GM21390 (cell line): ENCODE results near the gene ABTB1.

Experiments used
- ATAC-seq: cut with Tn5 transposase; IDR thresholded peaks from one replicate; pipeline ENCODE4 v1.9.1; 2021; ENCODE audit not compliant: unreplicated experiment

ABTB1 gene

DNA sequence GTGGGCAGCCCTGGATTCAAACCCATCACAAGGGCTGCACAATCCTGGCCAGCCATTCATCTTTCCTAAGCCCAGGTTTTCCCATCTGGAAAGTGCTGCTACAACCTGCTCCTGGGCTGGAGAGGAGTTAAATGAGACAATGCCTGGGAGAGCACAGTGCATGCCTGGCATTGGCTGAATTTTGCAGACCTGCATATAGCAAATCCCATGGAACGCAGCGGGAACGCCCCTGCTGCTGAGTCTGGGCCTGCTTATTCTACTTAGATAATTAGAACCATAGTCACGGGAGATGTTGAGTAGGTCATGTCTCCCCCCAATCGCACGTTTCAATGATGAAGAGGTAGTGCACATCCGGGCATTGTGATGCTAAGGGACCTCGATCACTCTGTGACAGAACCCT lies 46.6 kb downstream of the ABTB1 start:
- no peak for ATAC-seq

DNA sequence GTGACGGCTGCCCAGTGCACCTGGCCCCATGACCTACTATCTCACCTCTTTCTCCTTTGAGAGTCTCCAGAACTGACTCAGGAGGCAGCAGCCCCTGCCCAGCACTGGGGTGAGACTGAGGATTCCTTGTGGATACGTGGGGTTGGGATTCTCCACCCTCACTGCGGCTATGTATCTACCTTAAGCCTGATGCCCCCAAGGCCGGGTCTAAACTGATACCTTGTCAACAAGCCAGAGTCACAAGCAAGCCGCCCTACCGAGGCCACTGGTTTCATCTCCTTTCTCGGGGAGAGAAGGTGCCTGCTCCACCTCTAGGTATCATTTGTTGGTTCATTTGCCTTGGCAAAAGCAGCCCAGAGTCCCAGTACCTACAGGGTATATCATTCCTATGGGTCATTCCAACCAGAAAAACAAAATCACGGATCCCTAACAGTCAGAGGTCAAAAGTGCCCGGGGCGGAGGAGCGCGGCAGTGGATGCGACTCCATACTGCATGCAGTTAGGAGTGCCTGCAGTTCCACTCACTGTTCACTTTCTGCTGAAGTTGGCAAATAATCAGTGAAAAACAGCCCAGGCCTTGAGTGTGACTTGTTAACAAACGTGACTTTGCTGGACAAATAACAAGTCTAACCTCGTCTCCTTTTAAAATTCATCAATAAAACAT lies 47.5 kb downstream of the ABTB1 start:
- no peak for ATAC-seq

DNA sequence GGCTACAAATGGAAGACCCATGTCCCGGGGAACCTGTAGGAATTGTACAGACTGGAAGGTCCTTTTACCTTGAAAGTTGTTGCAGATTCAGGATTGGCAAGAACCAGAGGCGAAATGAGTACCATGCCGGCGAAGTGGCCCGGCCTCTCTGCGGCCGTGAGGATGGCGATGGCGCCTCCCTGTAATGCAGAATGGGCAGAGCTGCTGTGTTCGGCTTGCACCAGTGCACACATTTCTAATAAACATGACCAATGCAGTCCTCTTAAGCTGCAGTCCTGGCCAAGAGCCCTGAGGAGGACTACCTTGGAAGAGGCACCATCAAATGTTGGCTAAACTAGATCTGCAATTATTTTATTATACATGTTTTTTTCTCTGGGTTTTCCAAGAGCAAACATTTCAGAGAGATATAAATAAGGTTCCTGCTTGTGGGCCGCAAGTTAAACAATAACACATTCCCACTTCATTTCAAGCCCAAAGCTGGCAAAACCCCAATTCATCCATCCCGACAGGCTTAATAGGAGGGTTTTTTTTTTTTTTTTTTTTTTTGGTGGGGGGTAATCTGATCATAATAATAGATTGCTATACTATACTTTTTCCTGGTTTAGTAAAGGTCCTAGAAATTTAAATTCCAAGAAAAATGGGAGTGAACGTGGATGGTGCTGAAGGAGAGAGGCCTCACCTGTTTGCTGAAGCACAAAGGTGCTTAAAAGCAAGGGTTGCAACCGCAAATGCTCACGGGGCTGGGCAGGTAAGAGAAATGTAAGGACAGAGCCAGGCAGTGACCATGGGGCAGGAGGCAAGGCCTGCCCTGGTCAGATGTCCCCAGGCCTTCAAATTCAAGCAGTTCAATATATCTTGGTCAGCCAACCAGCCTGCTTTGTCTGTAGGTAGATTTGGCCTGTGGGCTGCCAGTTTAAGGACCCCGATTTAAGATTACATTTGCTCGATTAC lies 48.5 kb downstream of the ABTB1 start:
- ATAC-seq = no peak

DNA sequence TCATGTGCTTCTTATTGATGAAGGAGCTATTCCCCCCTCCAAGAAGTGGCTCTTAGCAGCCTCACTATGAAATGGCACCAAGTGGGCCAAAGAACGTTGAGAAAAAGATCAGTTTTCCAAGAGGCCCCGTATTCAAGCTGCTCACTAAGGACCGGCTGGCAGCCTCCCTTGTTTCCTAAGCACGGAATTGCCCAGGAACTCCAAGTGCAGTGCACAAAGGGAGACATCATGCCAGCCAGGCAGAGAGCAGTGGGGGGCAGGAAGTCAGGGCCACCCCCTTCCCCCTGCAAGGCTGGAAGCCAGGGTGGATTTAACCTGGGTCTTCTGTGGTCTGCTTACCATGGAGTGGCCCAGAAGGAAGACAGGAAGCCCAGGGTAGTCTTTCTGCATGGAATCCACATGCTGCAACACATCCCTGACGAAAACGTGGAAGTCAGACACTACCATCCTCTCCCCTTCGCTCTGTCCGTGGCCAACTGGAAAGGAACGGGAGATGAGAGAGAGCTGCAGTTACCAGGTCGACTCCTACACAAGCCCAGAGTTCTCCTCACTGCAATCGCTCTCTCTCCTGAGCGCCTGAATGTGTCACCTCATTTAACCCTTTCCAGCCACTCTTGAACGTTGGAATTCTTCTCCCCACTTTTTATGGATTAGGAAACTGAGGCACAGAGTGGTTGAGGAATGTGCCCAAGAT lies 49.5 kb downstream of the ABTB1 start:
- no peak for ATAC-seq

DNA sequence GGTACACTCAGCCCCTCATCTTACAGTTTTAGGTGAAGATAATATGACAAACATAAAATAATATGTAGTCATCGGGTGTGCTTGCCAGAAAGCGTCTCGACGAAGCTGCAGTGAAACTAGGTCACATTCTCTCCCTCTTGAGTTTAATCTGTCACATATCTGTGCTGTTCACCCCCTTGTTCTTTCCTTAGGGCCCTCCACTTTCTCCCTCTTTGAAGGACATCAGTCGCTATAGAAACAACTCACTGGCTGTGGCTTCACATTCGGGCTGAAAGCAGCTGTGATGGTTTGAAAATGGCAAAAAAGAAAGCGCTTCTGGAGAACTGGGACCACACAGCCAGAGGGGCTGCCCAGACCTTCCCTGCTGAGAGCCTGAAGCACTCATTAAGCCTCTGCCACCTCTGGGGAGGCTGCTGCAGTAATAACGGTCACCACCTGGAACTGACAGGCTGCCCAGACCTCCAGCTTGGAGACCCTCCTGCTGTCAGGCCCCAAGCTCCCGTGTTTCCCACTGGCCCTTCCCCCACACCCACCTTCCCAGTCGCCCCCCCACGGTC lies 50.3 kb downstream of the ABTB1 start:
- ATAC-seq = no peak

DNA sequence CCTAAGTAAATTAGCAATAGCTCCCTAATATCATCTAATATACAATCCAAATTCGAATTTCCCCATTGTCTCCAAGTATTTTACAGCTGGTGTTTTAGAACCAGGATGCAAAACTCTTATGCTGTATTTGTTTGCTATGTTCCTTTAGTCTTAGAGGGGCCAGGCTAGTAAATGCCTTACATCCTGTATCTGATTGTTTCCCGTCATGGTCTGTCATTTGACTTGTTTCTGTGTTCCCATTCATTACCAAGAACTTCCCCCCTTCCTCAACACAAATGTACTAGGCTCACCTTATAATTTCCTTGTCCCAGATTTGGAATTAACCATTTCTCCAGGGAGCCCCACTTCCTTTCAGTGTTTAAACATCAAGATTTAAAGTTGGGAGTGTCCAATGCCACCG lies 54.1 kb downstream of the ABTB1 start:
- no peak for ATAC-seq

DNA sequence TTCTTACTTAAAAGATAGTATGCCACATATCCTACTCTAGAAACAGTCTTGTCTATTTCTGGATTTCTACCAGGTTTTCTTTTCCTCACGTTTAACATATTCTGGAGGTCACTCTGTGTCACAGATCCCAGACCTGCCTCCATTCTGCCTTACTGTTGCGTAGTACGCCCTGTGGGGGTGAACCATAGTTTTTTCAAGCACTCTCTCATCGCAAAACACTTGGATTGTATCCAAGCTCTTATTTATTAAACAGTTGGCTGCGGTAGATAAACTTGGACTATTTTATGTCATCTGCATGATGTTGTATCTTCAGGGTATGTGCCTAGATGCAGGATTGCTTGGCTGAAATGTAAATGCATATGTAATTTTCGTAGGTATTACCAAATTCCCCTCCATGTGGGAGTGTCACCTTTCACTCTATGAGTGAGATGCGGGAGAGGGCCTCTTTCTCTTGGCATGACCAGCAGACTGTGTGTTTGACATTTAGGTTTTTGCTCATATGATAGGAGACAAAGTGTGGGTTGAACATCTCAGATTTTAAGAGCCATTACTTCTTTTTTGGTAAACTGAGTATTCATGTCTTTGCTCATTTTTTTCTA lies 55.8 kb downstream of the ABTB1 start:
- no peak for ATAC-seq

DNA sequence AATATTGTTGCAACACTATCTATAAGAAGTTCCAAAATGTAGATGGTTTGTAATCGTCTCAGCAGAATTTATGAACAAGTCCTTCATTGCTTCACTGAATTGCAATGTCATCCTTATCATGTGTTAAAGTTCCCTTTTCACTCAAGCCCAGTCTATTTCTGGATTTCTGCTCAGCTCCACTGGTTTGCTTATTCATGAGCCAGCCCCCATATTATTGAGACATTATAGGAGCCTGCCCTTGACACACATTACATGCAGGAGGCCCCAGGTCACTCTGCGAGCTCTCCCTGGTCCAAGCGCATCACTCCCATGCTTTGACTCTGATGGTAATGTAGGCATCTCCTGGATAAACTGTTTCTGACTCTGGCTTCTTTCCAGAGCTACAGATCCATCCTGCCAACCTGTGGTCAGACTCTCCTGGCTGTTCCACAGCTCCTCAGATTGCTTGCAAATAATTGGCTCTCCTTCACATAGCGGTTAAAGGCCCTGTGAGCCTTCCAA lies 56.9 kb downstream of the ABTB1 start:
- no peak for ATAC-seq

DNA sequence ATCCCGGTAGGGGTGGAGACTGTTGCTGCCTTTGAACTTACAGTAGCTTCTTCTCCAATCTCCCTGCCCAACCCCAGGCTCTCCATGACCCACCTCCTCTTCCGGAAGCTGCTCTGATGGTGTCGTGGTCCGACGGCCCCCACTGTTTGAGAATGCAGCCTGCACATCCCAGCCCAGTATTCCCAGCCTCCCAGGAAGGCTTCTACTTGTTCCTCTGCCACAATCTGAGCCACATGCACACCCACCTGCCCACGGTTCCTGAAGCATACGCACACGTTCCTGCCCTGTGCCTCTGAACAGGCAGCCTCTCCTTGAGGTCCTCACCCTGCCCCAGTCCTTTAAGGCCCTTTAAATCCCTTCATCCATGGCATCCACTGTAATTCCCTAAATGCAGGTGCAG lies 57.4 kb downstream of the ABTB1 start:
- no peak for ATAC-seq
